BJ (cell line): ENCODE results near the gene ART1. TPM values are rescaled to one million over a fixed set of nuclear protein-coding genes. Genes with fewer than 3 reads are reported as not detected.

Experiments used
- CTCF ChIA-PET: fragments of 350-600 bp; formaldehyde crosslinking; extraction: SDS; loops from one replicate; lab custom pipeline; 2021; ENCODE audit warnings: antibody characterized with exemption, inconsistent platforms; lab: Yijun Ruan, JAX
- POLR2A ChIA-PET: fragments of 300-600 bp; sonication (Branson Sonifier 250); formaldehyde crosslinking; extraction: SDS; loops from one replicate; lab custom pipeline; 2021; ENCODE audit warnings: antibody characterized with exemption; lab: Charles Lee
- DNase-seq: peaks from one replicate; pipeline ENCODE4 v3.0.0-alpha.2; 2011; ENCODE audit warnings: low read depth
- H3K27me3 ChIP-seq: 2 replicates; pipeline ENCODE4 v1.6.0; 2011; ENCODE audit warnings: low read length; ENCODE audit not compliant: control insufficient read depth, insufficient read depth
- H3K36me3 ChIP-seq: 2 replicates; pipeline ENCODE4 v1.5.1; 2011; ENCODE audit warnings: low read length; ENCODE audit not compliant: control insufficient read depth, insufficient read depth
- H3K4me3 ChIP-seq: 2 replicates; pipeline ENCODE4 v1.5.1; 2011; ENCODE audit warnings: low read depth, mild to moderate bottlenecking, control low read depth, low read length
- polyA plus RNA-seq: library from polyadenylated mRNA; depleted of rRNA; stranded (reverse); fragments of >200 nt; gene quantifications from 2 replicates; pipeline ENCODE4 v1.2.3, GENCODE V29; 2011
- TF ChIP-seq, protein P1 (sequence below): IDR thresholded peaks from 2 replicates; pipeline ENCODE4 v1.5.1; 2011; ENCODE audit warnings: low read depth, mild to moderate bottlenecking, control low read depth, inconsistent platforms, low read length, moderate library complexity; ENCODE audit not compliant: insufficient read depth

ART1 gene
- polyA plus RNA-seq, 1 experiment = not detected

- H3K4me3 ChIP-seq = no peak overlapping the region
- peak; percentile 9 for DNase-seq
- H3K36me3 ChIP-seq = peaks cover 31% of the 10 kb centered on the region
- ChIA-PET CTCF (no interaction called here), POLR2A (no interaction called here)
- TF ChIP-seq, protein P1, sequence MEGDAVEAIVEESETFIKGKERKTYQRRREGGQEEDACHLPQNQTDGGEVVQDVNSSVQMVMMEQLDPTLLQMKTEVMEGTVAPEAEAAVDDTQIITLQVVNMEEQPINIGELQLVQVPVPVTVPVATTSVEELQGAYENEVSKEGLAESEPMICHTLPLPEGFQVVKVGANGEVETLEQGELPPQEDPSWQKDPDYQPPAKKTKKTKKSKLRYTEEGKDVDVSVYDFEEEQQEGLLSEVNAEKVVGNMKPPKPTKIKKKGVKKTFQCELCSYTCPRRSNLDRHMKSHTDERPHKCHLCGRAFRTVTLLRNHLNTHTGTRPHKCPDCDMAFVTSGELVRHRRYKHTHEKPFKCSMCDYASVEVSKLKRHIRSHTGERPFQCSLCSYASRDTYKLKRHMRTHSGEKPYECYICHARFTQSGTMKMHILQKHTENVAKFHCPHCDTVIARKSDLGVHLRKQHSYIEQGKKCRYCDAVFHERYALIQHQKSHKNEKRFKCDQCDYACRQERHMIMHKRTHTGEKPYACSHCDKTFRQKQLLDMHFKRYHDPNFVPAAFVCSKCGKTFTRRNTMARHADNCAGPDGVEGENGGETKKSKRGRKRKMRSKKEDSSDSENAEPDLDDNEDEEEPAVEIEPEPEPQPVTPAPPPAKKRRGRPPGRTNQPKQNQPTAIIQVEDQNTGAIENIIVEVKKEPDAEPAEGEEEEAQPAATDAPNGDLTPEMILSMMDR = no peak
- no peaks in the 10 kb centered on the region for H3K27me3 ChIP-seq
Observed at GRCh38 chr11:3674189-3674588, 29.3 kb downstream of the ART1 start.

GRCh38 chr11:3675971-3676370 lies 31.0 kb downstream of the ART1 start:
- no peaks in the 10 kb centered on the region for H3K27me3 ChIP-seq
- TF ChIP-seq, protein P1 = no peak
- CTCF ChIA-PET = no interaction called here
- H3K36me3 ChIP-seq = peaks cover 33% of the 10 kb centered on the region
- DNase-seq = no peak
- no peak overlapping the region for H3K4me3 ChIP-seq
- POLR2A ChIA-PET = no interaction called here

GRCh38 chr11:3679077-3679476 lies 34.1 kb downstream of the ART1 start:
- ChIA-PET POLR2A (no interaction called here), CTCF (no interaction called here)
- no peaks in the 10 kb centered on the region for H3K27me3 ChIP-seq
- DNase-seq = no peak
- TF ChIP-seq, protein P1 = no peak
- H3K4me3 ChIP-seq = no peak overlapping the region
- peaks cover 36% of the 10 kb centered on the region for H3K36me3 ChIP-seq

DNA sequence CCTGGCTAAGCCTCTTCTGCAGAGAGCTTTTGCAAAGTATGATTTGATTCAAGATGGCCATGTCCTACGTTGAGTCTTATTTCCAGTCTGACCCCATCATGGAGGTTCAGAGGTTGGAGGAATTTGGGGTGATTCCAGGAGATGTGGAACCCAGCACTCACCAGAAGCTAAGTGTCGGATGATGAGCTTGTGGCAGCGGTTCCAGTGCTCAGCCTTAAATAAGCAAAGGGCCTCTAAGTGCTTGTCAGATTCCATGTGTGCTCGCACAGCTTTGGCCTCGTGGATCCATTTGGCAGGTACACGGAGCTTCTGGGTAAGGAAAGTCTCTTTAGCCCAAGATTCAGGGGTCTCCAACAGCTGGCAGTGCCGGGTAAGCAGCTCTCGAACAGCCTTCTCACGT lies 38.1 kb downstream of the ART1 start:
- TF ChIP-seq, protein P1 = no peak
- CTCF ChIA-PET = interaction anchor here (1.0 kb wide), 1 partner anchor 125 kb away, joined by 4 read pairs; the partner anchor contains the start of gene PGAP2
- POLR2A ChIA-PET = no interaction called here
- Histone ChIP-seq H3K27me3 (no peaks in the 10 kb centered on the region), H3K36me3 (peaks cover 29% of the 10 kb centered on the region), H3K4me3 (no peak overlapping the region)
- no peak for DNase-seq

GRCh38 chr11:3684129-3684818 lies 39.3 kb downstream of the ART1 start:
- DNase-seq = no peak
- H3K36me3 ChIP-seq = peaks cover 28% of the 10 kb centered on the region
- ChIA-PET CTCF (interaction anchor here (1.0 kb wide), 1 partner anchor 9 kb away, joined by 3 read pairs; no protein-coding TSS in a partner anchor), POLR2A (interaction anchor here (0.5 kb wide), 1 partner anchor 11 kb away, joined by 4 read pairs; no protein-coding TSS in a partner anchor)
- no peak overlapping the region for H3K4me3 ChIP-seq
- H3K27me3 ChIP-seq = no peaks in the 10 kb centered on the region
- TF ChIP-seq, protein P1 = no peak
